Naive thymus-derived CD4-positive, alpha-beta T cell (primary cell): ENCODE results near the gene TST. TPM values are rescaled to one million over a fixed set of nuclear protein-coding genes. Genes with fewer than 3 reads are reported as not detected.

Source experiments
- ATAC-seq: fragments of 150-1000 bp; cut with Tn5 transposase; 2 replicates; pipeline ENCODE4 v1.10.0; 2021; ENCODE audit warnings: mild to moderate bottlenecking, moderate library complexity
- CTCF ChIA-PET: fragments of 350-600 bp; sonication (Branson Sonifier 250); formaldehyde crosslinking; loops from one replicate; lab custom pipeline; 2021; ENCODE audit warnings: antibody characterized with exemption; lab: Charles Lee
- POLR2A ChIA-PET: fragments of 350-600 bp; sonication (Branson Sonifier 250); formaldehyde crosslinking; loops from one replicate; lab custom pipeline; 2021; ENCODE audit warnings: antibody characterized with exemption, inconsistent platforms; lab: Charles Lee
- DNase-seq, 9 donors: peaks; one replicate each; pipeline versions ENCODE4 v3.0.0 to v3.0.0-alpha.2; 2020 to 2022; ENCODE audit warnings: mixed read lengths in 1 of 9
- H3K27ac ChIP-seq: one replicate; pipeline ENCODE4 v1.7.0; 2013; ENCODE audit warnings: mild to moderate bottlenecking, low read depth, low read length, moderate library complexity
- H3K27me3 ChIP-seq, 2 donors: one replicate each; pipeline ENCODE4 v1.7.0; 2013; ENCODE audit warnings: low read length in 2 of 2, mild to moderate bottlenecking in 2 of 2, moderate library complexity in 2 of 2; ENCODE audit not compliant: control insufficient read depth in 2 of 2, insufficient read depth in 2 of 2
- H3K36me3 ChIP-seq, 3 experiments: 1 replicate in 2 of 3; 2 replicates in 1 of 3; pipeline ENCODE4 v1.7.0; 2013; ENCODE audit warnings: low read length in 3 of 3, mild to moderate bottlenecking in 3 of 3, moderate library complexity in 1 of 3; ENCODE audit not compliant: insufficient read depth in 3 of 3, control insufficient read depth in 2 of 3
- H3K4me1 ChIP-seq, 2 donors: one replicate each; pipeline ENCODE4 v1.7.0; 2013; ENCODE audit warnings: low read length in 2 of 2, mild to moderate bottlenecking in 2 of 2, moderate library complexity in 1 of 2; ENCODE audit not compliant: control insufficient read depth in 2 of 2, insufficient read depth in 2 of 2
- H3K4me3 ChIP-seq: 2 replicates; pipeline ENCODE4 v1.7.0; 2013; ENCODE audit warnings: mild to moderate bottlenecking, low read length
- H3K9me3 ChIP-seq, 3 experiments: 1 replicate in 2 of 3; 2 replicates in 1 of 3; pipeline ENCODE4 v1.7.0; 2013; ENCODE audit warnings: low read length in 3 of 3; ENCODE audit not compliant: control insufficient read depth in 2 of 3
- H3K27ac Mint-ChIP-seq, 9 donors: one replicate each; pipeline ENCODE4 v1.8.0; 2020 to 2022; ENCODE audit warnings: mixed read lengths in 9 of 9, mild to moderate bottlenecking in 8 of 9, moderate library complexity in 5 of 9, inconsistent platforms in 2 of 9
- H3K27me3 Mint-ChIP-seq, 5 donors: one replicate each; pipeline ENCODE4 v1.8.0; 2021 to 2022; ENCODE audit warnings: mixed read lengths in 5 of 5, mild to moderate bottlenecking in 1 of 5
- H3K36me3 Mint-ChIP-seq, 5 donors: one replicate each; pipeline ENCODE4 v1.8.0; 2020 to 2022; ENCODE audit warnings: mixed read lengths in 5 of 5, mild to moderate bottlenecking in 3 of 5, inconsistent platforms in 1 of 5
- H3K4me1 Mint-ChIP-seq, 7 donors: one replicate each; pipeline ENCODE4 v1.8.0; 2020 to 2022; ENCODE audit warnings: mixed read lengths in 7 of 7, mild to moderate bottlenecking in 3 of 7, inconsistent platforms in 1 of 7
- H3K4me3 Mint-ChIP-seq, 10 donors: one replicate each; pipeline ENCODE4 v1.8.0; 2020 to 2022; ENCODE audit warnings: mild to moderate bottlenecking in 10 of 10, mixed read lengths in 10 of 10, moderate library complexity in 6 of 10, inconsistent platforms in 2 of 10
- H3K9me3 Mint-ChIP-seq, 11 donors: one replicate each; pipeline ENCODE4 v1.8.0; 2020 to 2022; ENCODE audit warnings: mixed read lengths in 11 of 11, mild to moderate bottlenecking in 4 of 11, inconsistent platforms in 1 of 11, moderate library complexity in 1 of 11
- intact Hi-C, 2 donors: fragments of 100-400 bp; cut with micrococcal nuclease; formaldehyde crosslinking; loops; one replicate each; pipeline ENCODE4 v1.15.1; 2023
- polyA plus RNA-seq, 2 donors: library from polyadenylated mRNA; unstranded; fragments of 300-500 nt; fragmentation: Illumina TruSeq; gene quantifications; one replicate each; pipeline ENCODE4 v1.2.3, GENCODE V29; 2021
- total RNA-seq, 6 experiments: library from RNA in 5 of 6; stranded (reverse) in 5 of 6; gene quantifications; 1 replicate in 5 of 6; 2 replicates in 1 of 6; pipeline ENCODE4 v1.2.3 and lab custom pipeline; 2021 to 2026

TST gene
- total and polyA plus RNA-seq, 7 experiments from 2014 or later = 0.22 to 6.1 (median 0.43) TPM; not detected in 1

GRCh38 chr22:37021041-37021440, 1.8 kb upstream of the TST start:
- POLR2A ChIA-PET = no interaction called here
- Mint-ChIP-seq H3K36me3 (peaks cover 0 to 7% (median 0%) of the 10 kb centered on the region in 5 donors), H3K9me3 (no peaks in the 10 kb centered on the region), H3K27ac (no peak overlapping the region), H3K27me3 (peaks cover 0 to 13% (median 0%) of the 10 kb centered on the region in 5 donors), H3K4me1 (peaks cover 4 to 18% (median 7%) of the 10 kb centered on the region in 7 donors), H3K4me3 (peak overlapping the region in 2 of 10 donors; percentile 69 to 84)
- peaks cover 0 to 4% of the 10 kb centered on the region in 2 donors for H3K4me1 ChIP-seq
- no peak for DNase-seq
- intact Hi-C loops = no loop called here
- H3K4me3 ChIP-seq = no peak overlapping the region
- H3K27me3 ChIP-seq = peaks cover 0 to 8% of the 10 kb centered on the region in 2 donors
- H3K9me3 ChIP-seq = no peaks in the 10 kb centered on the region
- CTCF ChIA-PET = interaction anchor here (1.5 kb wide), 1 partner anchor 12 kb away, joined by 4 read pairs; no protein-coding TSS in a partner anchor
- ATAC-seq = no peak
- no peak overlapping the region for H3K27ac ChIP-seq
- no peaks in the 10 kb centered on the region for H3K36me3 ChIP-seq

DNA sequence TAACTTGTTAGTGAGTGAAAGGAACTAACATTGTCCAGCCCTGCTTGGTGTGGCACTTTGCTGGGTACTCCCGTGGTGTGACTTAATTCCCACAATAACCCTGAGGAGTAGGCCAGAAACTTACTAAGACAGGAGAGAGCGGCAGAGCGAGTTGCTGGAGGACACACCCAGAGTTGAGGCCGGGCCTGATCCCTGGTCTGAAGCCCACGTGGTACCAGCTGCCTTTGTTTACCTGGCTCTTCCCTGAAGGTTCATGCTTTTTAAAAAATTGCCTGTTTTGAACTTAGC, 889 bp upstream of the TST start:
- H3K9me3 Mint-ChIP-seq = no peaks in the 10 kb centered on the region
- Histone ChIP-seq H3K4me1 (peaks cover 0 to 4% of the 10 kb centered on the region in 2 donors), H3K27me3 (peaks cover 0 to 8% of the 10 kb centered on the region in 2 donors), H3K9me3 (no peaks in the 10 kb centered on the region), H3K36me3 (no peaks in the 10 kb centered on the region), H3K27ac (no peak overlapping the region), H3K4me3 (peak overlapping the region; percentile 43)
- no peak for DNase-seq
- H3K36me3 Mint-ChIP-seq = peaks cover 0 to 7% (median 0%) of the 10 kb centered on the region in 5 donors
- intact Hi-C loops = no loop called here
- ATAC-seq = no peak
- H3K27ac Mint-ChIP-seq = peak overlapping the region in 2 of 9 donors; percentile 56 to 85
- H3K27me3 Mint-ChIP-seq = peaks cover 0 to 16% (median 0%) of the 10 kb centered on the region in 5 donors
- peak overlapping the region; percentile 59 to 92 (median 76) for H3K4me3 Mint-ChIP-seq
- CTCF ChIA-PET = interaction anchor here (0.5 to 0.9 kb wide), 2 partner anchors 40 to 129 kb away, joined by 3 to 4 read pairs; no protein-coding TSS in a partner anchor
- H3K4me1 Mint-ChIP-seq = peaks cover 4 to 18% (median 7%) of the 10 kb centered on the region in 7 donors
- POLR2A ChIA-PET = no interaction called here

DNA sequence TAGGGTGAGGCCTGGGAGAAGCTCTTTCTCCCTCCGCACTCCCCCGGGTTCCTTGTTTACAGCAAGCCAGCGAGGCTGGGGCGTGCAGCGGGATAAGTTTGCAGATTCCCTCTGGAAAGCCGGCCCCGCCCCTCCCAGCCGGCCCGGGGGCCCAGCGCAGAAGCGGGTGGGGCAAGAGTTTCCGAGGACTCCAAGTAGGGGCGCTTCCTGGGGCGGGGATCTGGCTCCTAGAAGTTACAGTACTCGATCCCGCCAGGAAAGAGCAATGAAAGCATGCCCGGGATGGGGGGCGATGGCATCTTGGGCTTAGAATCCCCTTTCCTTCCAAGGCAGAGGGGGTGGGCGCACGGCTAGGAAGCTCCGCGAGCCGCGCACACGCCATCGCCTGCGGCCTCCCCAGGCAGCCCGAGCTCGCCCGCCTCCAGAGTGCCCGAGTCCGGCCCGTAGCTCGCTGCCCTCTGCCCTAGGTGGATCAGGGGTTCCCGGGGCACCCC, 385 bp downstream of the TST start:
- CTCF ChIA-PET = interaction anchor here (1.1 kb wide), 1 partner anchor 9 kb away, joined by 3 read pairs; no protein-coding TSS in a partner anchor
- no peak for DNase-seq
- peaks cover 0 to 19% (median 0%) of the 10 kb centered on the region in 5 donors for H3K27me3 Mint-ChIP-seq
- Histone ChIP-seq H3K4me3 (peak overlapping the region; percentile 27), H3K36me3 (no peaks in the 10 kb centered on the region), H3K27me3 (peaks cover 0 to 8% of the 10 kb centered on the region in 2 donors), H3K27ac (no peak overlapping the region), H3K4me1 (peaks cover 0 to 4% of the 10 kb centered on the region in 2 donors), H3K9me3 (no peaks in the 10 kb centered on the region)
- peak; percentile 16 for ATAC-seq
- POLR2A ChIA-PET = no interaction called here
- intact Hi-C loops = no loop called here
- no peaks in the 10 kb centered on the region for H3K9me3 Mint-ChIP-seq
- H3K4me1 Mint-ChIP-seq = peaks cover 4 to 18% (median 7%) of the 10 kb centered on the region in 7 donors
- peak overlapping the region in 2 of 9 donors; percentile 38 to 67 for H3K27ac Mint-ChIP-seq
- peak overlapping the region in 9 of 10 donors; percentile 34 to 84 (median 60) for H3K4me3 Mint-ChIP-seq
- H3K36me3 Mint-ChIP-seq = peaks cover 0 to 3% (median 0%) of the 10 kb centered on the region in 5 donors

- CTCF ChIA-PET = interaction anchor here (1.1 kb wide), 1 partner anchor 10 kb away, joined by 3 read pairs; no protein-coding TSS in a partner anchor
- no peak overlapping the region for H3K27ac ChIP-seq
- DNase-seq (no peak), ATAC-seq (no peak)
- H3K4me1 ChIP-seq = peaks cover 0 to 4% of the 10 kb centered on the region in 2 donors
- H3K27me3 ChIP-seq = peaks cover 0 to 8% of the 10 kb centered on the region in 2 donors
- intact Hi-C loops = no loop called here
- no peaks in the 10 kb centered on the region for H3K36me3 ChIP-seq
- Mint-ChIP-seq H3K4me3 (peak overlapping the region in 9 of 10 donors; percentile 41 to 84 (median 60)), H3K4me1 (peaks cover 4 to 18% (median 7%) of the 10 kb centered on the region in 7 donors), H3K27me3 (peaks cover 0 to 19% (median 0%) of the 10 kb centered on the region in 5 donors), H3K36me3 (peaks cover 0 to 3% (median 0%) of the 10 kb centered on the region in 5 donors), H3K27ac (peak overlapping the region in 2 of 9 donors; percentile 38 to 67), H3K9me3 (no peaks in the 10 kb centered on the region)
- H3K4me3 ChIP-seq = no peak overlapping the region
- POLR2A ChIA-PET = no interaction called here
- H3K9me3 ChIP-seq = no peaks in the 10 kb centered on the region
Observed at GRCh38 chr22:37018086-37018814, 997 bp downstream of the TST start.

GRCh38 chr22:37017356-37017755, 1.9 kb downstream of the TST start:
- Histone ChIP-seq H3K4me3 (no peak overlapping the region), H3K36me3 (no peaks in the 10 kb centered on the region), H3K27me3 (peaks cover 0 to 8% of the 10 kb centered on the region in 2 donors), H3K27ac (no peak overlapping the region), H3K9me3 (no peaks in the 10 kb centered on the region), H3K4me1 (peaks cover 0 to 4% of the 10 kb centered on the region in 2 donors)
- Mint-ChIP-seq H3K27me3 (peaks cover 0 to 19% (median 0%) of the 10 kb centered on the region in 5 donors), H3K4me1 (peaks cover 4 to 18% (median 7%) of the 10 kb centered on the region in 7 donors), H3K4me3 (peak overlapping the region in 3 of 10 donors; percentile 53 to 84 (median 56)), H3K27ac (no peak overlapping the region), H3K9me3 (no peaks in the 10 kb centered on the region), H3K36me3 (peaks cover 0 to 3% (median 0%) of the 10 kb centered on the region in 5 donors)
- no peak for DNase-seq
- no peak for ATAC-seq
- CTCF ChIA-PET = interaction anchor here (0.6 kb wide), 1 partner anchor 96 kb away, joined by 3 read pairs; no protein-coding TSS in a partner anchor
- intact Hi-C loops = no loop called here
- POLR2A ChIA-PET = no interaction called here

DNA sequence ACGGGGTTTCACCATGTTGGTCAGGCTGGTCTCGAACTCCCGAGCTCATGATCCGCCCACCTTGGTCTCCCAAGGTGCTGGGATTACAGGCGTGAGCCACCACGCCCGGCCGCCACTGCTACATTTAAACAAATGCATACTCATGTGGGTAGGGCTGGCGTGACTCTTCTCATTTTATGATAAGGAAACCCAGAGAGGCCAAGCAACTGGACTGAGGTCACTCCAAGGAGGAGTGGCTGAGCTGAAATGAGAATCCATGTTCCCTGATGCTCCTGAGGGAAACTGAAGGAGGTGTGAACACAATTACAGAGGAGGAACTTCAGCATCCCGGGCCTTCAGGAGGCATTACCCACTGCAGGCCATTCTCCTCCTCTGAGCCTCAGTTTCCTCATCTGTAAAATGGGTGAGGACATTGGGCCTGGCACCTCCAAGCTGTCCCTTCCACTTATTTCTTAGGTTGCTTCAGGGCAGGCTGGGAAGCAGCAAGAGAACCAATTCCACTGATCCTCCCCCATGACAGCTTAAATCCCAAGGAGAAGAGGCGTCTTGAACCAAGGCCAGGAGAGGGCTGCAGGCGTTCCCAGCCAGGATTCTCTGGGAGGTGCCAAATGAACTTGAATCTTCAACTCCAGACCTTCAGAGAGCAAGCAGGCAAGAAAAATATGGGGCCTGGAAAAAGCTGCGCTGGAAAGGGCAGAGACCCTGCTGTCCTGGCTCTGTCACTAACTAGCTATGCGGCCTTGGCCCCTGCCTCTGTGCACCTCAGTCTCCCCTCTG, 2.9 kb downstream of the TST start:
- CTCF ChIA-PET = interaction anchor here (1.1 kb wide), 1 partner anchor 34 kb away, joined by 3 read pairs; no protein-coding TSS in a partner anchor
- peaks cover 0 to 13% (median 0%) of the 10 kb centered on the region in 5 donors for H3K27me3 Mint-ChIP-seq
- H3K9me3 ChIP-seq = no peaks in the 10 kb centered on the region
- peaks cover 0 to 4% of the 10 kb centered on the region in 2 donors for H3K4me1 ChIP-seq
- H3K27me3 ChIP-seq = peaks cover 0 to 8% of the 10 kb centered on the region in 2 donors
- DNase-seq = no peak
- H3K4me3 Mint-ChIP-seq = peak overlapping the region in 2 of 10 donors; percentile 45 to 57
- no peaks in the 10 kb centered on the region for H3K9me3 Mint-ChIP-seq
- POLR2A ChIA-PET = interaction anchor here (0.5 kb wide), 1 partner anchor 25 kb away, joined by 3 read pairs; no protein-coding TSS in a partner anchor
- H3K27ac ChIP-seq = no peak overlapping the region
- no peak for ATAC-seq
- no peaks in the 10 kb centered on the region for H3K36me3 ChIP-seq
- no peaks in the 10 kb centered on the region for H3K36me3 Mint-ChIP-seq
- intact Hi-C loops = no loop called here
- H3K4me1 Mint-ChIP-seq = peaks cover 0 to 10% (median 6%) of the 10 kb centered on the region in 7 donors
- H3K27ac Mint-ChIP-seq = no peak overlapping the region
- H3K4me3 ChIP-seq = no peak overlapping the region
